HG03469 (cell line): ENCODE data around the gene UBAP1L.
"Not testable (repeated sequence)": the region's sequence is repeated elsewhere in the genome, so short reads cannot be mapped to it uniquely, and the experiment has no call there.

ENCODE experiments used
- ATAC-seq: cut with Tn5 transposase; IDR thresholded peaks from one replicate; pipeline ENCODE4 v1.9.1; 2021; ENCODE audit warnings: mild to moderate bottlenecking, moderate library complexity, moderate number of reproducible peaks; ENCODE audit not compliant: unreplicated experiment

The UBAP1L gene

DNA sequence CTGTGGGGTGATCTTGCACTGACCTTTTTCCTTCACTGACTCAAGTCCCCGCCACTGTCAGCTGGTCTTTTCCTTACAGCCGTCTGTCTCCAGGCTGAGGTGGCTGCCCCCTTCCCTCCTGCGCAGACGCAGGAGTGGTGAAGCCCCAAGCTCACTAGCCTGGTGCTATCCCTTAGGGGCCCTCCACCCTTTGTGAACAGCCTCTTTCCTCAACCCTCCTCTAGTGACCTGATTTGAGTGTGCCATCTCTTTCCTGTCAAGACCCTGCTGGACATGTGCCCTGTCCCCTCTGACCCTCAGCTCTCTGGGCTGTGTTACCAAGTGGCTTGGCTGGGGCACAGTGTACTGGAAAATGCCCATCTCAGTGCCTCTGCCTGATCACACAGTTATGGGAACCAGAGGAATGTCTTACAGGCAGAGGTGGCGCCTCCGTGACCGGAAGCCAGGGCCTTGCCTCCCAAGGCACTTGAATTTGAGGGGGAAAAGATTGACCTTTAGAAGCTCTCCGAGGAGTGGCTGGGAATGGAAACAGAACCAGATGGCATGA is 29.7 kb downstream of the UBAP1L start:
- ATAC-seq, result no peak

DNA sequence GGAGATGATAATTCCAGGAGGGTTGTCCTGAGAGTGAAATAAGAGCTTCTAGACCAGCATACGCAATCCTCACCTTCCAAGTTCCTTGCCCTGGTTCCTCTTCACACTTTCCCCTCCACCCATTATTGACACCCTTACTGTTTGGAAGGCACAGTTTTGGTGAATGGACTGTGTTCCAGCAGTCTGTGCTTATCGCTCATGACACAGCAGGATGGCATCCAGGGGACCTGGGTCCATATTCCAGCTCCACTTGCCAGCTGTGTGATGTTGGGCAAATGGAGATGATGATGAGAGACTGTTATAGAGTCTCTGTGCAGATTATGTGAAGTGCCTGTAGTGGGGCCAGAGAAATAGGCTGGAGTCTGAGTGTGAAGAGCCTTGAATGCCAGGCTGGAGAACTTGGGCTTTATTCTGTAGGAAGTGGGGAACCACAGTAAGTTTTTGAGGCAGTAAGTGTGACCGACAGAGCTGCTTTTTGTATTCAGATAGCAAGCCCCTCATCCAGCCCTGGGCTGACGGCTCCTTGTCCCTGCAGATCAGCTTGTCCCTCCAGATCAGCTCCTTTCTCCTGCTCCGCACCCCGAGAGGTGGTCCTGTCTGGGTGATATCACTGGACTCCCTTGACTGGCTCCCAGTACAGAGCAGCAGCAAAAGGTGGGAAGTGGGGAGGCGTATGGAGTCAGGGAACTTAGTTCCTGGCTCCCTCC is 30.3 kb downstream of the UBAP1L start:
- no peak for ATAC-seq

DNA sequence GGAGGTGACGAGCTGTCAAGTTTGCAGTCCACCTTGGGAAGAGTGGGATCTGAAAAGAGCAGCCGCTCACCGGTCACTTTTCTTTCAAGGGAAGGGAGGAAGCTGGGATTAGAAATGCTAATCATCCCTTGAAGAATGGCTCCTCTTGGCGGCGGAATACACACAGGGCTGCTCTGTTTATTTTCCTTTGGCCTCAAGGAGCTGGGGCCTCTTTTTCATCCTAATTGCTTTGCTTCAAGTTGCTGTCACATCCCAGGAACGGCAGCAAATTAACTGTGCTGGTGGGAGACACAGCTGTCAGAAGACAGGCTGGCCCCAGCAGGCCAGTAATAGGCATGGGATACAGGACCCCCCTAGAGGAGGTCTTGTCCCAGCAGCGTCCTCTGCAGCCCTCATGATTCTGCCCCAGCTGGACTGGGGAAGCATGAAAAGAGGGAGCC is 31.7 kb downstream of the UBAP1L start:
- ATAC-seq, result no peak

DNA sequence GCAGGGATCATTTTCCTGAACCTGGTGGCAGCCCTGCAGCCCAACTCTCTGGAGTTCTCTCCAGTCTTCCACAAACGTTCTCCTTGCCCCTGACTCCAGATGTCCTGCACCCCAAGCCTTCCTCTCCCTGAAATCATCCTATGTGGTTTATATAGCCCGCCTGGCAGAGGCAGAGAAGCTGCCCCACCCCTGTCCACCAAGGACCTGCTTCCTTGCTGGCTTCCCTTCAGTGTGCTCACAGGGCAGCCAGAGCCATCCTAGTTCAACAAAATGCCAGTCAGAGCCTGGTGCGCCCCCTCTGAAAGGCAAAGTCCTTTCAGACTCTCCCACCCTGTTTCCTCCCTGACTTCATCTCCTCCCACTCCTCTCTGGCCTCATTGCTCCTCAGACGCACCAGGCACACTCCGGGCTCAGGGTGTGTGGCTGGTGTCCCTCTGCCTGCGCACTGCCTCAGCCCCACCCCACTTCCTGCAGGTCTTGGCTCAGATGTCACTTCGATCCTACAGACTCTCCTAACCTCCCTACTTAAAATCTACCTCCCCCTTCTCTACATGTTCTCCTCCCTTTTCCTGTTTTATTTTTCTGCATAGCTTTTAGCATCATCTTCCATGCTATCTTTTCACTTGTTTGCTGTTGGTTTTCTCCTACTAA is 32.6 kb downstream of the UBAP1L start:
- ATAC-seq, result no peak

DNA sequence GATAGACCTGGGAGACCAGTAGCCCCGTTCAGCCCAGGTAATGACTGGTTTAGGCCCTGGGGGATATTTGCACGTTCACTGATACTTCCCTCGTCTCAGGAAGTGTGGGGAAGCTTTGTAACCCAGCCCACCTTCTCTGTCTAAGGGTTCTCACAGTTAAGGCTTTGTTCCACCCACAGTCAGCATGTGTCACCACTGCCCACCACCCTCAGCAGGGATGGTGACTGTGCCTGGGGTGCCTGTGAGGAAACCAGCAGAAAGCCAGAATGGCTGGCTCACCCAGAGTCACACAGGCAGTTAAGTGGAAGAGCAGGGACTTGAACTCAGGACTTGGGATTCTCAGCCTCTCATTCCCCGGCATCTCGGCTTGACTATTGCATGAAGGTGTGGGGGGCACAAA is 33.2 kb downstream of the UBAP1L start:
- ATAC-seq, result no peak

DNA sequence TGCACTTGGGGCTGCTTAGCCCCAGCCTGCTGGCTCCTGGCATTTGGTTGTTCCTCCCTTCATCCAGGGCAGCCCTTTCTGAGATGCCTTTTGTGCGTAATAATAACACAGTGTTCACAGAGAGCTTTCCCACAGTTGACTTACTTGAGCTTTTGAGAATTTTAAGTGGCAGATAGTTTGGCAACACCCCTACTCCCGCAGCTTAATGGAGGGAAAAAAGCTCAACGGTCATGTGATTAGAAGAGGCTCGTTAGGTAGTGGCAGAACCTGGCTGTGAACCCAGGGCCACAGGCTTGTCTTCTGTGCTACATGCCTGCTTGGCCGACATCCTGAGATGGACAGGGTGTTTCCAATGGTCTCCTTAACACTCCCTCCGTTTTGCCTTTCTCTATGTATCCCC is 33.7 kb downstream of the UBAP1L start:
- ATAC-seq, result no peak

DNA sequence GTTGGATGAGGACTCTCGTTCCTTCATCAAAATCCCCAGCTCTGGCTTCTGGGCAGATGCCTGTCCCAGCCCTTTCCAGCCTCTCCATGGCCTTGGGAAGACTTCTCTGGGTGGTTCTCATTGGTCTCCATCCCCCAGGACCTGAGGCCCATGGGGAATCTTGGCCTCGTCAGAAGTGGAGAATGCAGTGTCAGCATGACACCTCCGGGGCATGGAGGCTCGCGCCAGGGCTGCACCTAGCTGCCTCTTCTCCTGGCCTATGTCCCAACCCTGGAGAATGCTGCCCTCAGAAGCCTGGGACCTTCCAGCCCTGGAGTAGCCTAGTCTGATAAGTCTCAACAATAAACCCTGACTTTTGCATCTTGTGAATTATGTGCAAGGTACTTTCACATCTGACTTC is 35.4 kb downstream of the UBAP1L start:
- ATAC-seq, result no peak

DNA sequence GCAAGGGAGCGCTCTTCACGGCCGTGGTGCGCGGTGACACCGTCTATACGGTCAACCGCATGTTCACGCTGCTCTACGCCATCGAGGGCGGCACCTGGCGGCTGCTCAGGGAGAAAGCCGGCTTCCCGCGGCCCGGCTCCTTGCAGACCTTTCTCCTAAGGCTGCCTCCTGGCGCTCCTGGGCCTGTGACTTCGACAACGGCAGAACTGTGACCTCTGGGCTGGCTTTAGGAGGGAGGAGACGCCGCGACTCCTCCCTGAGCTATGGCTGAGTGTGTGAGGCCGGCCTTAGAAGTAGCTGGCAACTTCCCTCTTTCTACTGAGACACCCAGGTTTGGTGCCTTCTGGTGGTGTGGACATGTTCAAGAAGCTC is 37.0 kb downstream of the UBAP1L start:
- no peak for ATAC-seq

DNA sequence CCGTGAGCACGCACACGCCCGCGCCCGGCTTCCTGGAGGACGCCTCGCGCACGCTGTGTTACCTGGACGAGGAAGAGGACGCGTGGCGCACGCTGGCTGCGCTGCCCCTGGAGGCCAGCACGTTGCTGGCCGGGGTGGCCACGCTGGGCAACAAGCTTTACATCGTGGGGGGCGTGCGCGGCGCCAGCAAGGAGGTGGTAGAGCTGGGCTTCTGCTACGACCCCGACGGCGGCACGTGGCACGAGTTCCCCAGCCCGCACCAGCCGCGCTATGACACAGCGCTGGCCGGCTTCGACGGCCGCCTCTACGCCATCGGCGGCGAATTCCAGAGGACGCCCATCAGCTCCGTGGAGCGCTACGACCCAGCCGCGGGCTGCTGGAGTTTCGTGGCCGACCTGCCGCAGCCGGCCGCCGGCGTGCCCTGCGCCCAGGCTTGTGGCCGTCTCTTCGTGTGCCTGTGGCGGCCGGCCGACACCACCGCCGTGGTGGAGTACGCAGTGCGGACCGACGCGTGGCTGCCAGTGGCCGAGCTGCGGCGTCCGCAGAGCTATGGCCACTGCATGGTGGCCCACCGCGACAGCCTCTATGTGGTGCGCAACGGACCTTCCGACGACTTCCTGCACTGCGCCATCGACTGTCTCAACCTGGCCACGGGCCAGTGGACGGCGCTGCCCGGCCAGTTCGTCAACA is 37.6 kb downstream of the UBAP1L start:
- no peak for ATAC-seq

DNA sequence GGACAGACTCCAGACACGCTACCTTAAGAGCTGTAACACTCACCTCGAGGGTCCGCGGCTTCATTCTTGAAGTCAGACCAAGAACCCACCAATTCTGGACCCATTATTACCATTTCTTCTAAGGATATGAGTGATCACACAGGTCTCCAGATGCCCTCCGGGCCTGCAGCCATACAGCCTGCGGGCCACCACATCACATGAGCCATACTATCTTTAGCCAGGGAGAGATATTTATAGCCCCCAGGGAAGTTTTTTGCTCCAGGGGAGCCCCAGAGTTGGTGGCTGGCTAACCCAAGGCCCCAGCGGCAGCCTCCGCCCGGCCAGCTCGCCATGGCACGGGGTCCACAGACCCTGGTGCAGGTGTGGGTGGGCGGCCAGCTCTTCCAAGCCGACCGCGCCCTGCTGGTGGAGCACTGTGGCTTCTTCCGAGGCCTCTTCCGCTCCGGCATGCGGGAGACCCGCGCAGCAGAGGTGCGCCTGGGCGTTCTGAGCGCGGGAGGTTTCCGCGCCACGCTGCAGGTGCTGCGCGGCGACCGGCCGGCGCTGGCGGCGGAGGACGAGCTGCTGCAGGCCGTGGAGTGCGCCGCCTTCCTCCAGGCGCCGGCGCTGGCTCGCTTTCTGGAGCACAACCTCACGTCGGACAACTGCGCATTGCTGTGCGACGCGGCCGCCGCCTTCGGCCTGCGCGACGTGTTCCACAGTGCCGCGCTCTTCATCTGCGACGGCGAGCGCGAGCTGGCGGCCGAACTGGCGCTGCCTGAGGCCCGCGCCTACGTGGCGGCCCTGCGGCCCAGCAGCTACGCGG is 38.3 kb downstream of the UBAP1L start, which contains the start of gene KBTBD13:
TSS of gene KBTBD13 (plus strand) at position 261 of the 805 bp plus-strand sequence. CDS start at position 331, 70 bp downstream.
- ATAC-seq, result no peak

DNA sequence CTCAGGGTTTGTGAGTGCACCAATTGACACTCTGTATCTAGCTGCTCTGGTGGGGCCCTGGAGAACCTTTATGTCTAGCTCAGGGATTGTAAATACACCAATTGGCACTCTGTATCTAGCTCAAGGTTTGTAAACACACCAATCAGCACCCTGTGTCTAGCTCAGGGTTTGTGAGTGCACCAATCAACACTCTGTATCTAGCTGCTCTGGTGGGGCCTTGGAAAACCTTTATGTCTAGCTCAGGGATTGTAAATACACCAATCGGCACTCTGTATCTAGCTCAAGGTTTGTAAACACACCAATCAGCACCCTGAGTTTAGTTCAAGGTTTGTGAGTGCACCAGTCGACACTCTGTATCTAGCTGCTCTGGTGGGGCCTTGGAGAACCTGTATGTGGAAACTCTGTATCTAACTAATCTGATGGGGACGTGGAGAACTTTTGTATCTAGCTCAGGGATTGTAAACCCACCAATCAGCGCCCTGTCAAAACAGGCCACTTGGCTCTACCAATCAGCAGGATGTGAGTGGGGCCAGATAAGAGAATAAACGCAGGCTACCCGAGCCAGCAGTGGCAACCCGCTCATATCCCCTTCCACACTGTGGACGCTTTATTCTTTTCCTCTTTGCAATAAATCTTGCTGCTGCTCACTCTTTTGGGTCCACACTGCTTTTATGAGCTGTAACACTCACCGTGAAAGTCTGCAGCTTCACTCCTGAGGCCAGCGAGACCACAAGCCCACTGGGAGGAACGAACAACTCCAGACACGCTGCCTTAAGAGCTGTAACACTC is 39.2 kb downstream of the UBAP1L start:
- ATAC-seq, result not testable (repeated sequence)

DNA sequence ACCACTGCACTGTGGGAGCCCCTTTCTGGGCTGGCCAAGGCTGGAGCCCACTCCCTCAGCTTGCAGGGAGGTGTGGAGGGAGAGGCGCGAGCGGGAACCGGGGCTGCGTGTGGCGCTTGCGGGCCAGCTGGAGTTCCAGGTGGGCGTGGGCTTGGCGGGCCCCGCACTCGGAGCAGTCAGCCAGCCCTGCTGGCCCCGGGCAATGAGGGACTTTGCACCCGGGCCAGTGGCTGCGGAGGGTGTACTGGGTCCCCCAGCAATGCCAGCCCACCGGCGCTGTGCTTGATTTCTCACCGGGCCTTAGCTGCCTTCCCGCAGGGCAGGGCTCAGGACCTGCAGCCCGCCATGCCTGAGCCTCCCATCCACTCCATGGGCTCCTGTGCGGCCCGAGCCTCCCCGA is 40.1 kb downstream of the UBAP1L start:
- not testable (repeated sequence) for ATAC-seq

DNA sequence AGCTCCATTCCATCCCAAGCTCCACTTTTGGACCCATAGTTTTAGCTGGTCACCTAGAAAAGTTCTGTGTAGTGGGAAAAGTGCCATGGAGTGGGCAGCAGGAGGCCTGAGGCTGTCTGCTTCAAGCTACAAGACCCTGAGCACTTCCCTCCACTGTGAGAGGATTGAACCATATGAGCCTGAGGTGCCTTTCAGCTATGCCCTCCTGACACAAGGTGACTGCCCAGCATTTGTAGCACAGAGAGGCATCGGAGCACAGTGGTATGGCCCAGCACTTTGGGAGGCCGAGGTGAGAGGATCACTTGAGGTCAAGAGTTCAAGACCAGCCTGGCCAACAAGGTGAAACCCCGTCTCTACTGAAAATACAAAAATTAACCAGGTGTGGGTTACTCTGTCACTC is 42.4 kb downstream of the UBAP1L start:
- ATAC-seq, result no peak

DNA sequence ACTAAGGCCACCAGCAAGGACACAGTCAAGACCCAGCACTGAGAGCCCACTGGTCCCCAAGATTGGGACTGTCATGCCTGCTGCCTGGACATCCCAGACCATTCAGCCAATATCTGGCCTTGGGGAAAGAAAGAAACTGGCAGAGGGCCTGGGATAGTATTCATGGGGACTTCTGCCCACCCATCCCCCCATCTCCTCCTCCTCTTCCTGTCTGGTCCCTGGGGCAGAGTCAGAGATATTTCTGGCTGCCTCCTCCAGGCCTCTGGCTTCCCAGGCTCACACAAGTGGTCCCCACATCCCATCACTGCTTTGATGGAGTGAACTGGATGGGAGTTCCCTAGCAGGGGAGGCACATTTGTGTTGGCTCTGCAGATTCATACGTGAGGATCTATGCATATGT is 43.0 kb downstream of the UBAP1L start:
- no peak for ATAC-seq

DNA sequence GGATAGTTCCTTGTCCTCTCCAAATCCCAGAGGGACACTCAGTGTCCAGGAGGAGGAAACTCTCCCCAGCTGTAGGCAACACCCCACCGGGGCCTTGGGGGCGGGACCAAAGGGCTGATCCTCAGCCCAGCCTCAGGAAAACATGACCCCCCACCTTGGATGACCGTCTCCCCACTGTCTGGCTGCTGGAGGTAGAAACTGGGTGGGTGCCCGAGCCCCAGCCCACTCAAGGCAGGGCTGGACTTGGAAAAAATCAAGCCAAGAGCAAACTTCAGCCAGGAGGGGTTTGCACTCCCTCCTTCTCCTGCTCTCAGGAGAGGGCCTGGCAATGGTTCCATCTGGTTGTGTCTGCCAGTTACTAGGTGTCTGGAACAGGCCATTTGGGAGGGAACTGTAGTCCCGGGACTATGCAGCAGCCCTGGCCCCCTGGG is 43.6 kb downstream of the UBAP1L start:
- ATAC-seq, result no peak

DNA sequence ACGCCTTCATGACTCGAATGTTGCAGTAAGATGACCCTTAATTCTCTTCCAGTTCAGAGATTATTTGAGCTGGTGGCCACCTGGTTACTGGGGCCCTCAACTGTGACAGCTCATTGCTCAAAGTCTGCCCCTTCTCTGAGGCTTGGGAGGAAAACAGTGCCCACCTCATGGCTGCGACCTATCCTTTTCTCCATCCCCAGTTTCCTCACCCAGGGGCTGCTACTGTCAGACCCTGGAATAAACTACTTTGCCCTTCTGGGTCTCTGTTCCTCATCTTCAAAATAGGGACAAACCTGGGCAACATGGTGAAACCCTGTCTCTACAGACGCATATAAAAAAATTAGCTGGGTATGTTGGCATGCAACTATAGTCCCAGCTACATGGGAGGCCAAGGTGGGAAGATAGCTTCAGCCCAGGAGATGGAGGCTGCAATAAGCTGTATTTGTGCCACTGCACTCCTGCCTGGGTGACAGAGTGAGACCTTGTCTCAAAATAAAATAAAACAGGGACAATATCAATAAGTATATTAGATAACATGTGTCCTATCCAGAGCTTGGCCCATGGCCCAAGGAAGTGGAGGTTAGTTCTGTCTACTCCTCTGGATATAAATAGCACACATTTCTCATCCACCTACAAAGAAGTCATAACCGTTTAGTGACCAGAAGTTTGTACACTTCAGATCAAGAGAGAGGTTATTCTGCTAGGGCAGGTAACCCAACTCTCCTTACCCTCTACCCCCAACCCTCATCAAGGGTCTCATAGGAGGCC is 45.0 kb downstream of the UBAP1L start:
- no peak for ATAC-seq

DNA sequence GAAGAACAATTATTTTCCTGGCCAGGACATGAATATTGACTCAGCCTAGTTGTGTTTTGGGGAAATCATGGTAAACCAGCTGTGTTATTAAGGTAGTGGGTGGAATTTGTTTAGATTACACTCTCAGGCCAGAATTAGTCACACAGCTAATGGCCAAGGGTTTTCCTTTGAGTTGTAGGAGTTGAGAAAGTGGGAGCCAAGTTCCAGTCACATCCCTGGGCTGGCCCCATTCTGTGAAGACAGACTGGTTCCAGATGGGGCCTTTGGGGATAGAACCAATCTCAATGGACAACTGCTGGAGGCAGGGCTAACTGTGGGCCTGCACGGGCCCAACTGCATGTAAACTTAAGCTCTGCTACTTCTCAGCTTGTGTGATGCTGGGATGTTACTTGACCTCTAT is 45.8 kb downstream of the UBAP1L start:
- ATAC-seq, result no peak

DNA sequence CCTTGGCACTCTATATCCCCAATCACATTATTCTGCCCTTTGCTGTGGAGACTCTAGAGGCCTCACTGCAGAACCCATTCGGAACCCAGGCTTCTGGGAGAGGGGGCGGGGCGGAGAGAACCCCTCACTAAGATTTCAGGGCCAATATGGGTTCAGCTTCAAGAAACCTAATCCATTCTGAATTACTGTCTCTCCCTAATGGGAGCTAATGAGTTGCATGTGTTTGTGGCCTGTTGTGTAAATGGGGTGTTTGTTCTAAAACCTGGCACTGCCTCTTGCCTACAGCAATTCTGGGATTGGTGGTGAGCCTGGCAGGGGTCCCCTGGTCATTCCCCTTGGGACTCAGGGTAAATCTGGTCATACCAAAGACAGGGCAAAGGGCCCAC is 46.6 kb downstream of the UBAP1L start:
- ATAC-seq, result no peak

DNA sequence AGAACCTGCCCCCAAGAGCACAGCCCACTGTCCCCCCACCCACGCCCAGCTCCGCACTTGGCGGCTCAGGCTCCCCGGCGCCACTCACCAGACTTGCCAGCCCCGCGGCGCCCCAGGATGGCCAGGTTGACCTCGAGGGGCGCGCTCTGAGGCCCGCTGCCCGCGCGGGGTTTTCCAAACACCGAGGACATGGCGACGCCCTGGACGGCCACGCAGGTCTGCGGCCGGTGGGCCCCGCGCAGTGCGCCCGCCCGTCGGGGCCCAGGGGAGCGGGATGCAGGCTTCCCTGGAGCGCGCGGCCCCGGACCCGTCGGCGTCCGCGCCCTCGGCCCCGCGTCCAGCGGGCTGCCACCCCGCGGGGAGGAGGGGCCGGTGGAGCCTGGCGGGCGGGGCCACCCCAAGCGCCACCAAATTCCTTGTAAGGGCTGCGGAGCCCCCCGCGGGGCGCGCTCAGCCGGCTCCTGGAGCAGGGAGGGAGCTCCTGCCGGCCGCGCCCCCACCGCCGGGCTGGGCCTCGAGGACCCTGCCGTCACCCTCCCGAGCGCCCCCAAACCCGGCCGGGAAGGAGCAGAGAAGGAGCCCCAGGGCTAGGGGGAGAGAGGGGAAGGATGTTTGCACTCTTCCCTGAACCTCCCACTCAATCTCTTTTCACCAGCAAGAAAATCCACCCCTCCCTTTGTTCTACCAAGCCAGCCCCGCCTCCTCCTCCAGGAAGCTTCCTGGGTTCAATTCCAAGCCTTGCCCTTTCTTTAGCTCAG is 47.2 kb downstream of the UBAP1L start, which contains the start of gene RASL12:
TSS of gene RASL12 (minus strand) at position 347 of the 758 bp plus-strand sequence. CDS start at position 191, 156 bp downstream.
- no peak for ATAC-seq
